HepG2 (cell line): ENCODE measurements around the gene EMC8. TPM values are rescaled to one million over a fixed set of nuclear protein-coding genes. Genes with fewer than 3 reads are reported as not detected.

Experiments
- ATAC-seq: fragments of 200-7000 bp; cut with Tn5 transposase; 3 replicates; pipeline ENCODE4 v1.9.1; 2020; ENCODE audit warnings: mild to moderate bottlenecking, moderate library complexity
- BruUV-seq: library from RNA; stranded (reverse); fragments of 400-500 nt; replicated peaks from 2 replicates; lab custom pipeline; 2021; lab: Mats Ljungman, UMichigan
- CTCF ChIA-PET: fragments of 300-600 bp; formaldehyde crosslinking; extraction: SDS; loops from one replicate; lab custom pipeline; 2021; ENCODE audit warnings: low total read pairs, inconsistent platforms, low intra/inter-chr PET ratio; lab: Yijun Ruan, JAX
- POLR2A ChIA-PET: fragments of 350-600 bp; sonication (Branson Sonifier 250); formaldehyde crosslinking; loops from one replicate; lab custom pipeline; 2020; ENCODE audit warnings: antibody characterized with exemption, inconsistent platforms; lab: Yijun Ruan, JAX
- DNase-seq: peaks from one replicate; pipeline ENCODE4 v3.0.0-alpha.2; 2015; ENCODE audit warnings: low spot score
- FAIRE-seq: peaks from 3 replicates; lab custom pipeline; 2011; peaks lifted over from hg19 to GRCh38; lab: Jason Lieb, UNC
- H2AFZ ChIP-seq: one replicate; pipeline ENCODE4 v1.6.1; 2011; ENCODE audit warnings: low read length, inconsistent platforms
- H3K27ac ChIP-seq: fragments of 300-600 bp; 3 replicates; pipeline ENCODE4 v1.8.0; 2011; ENCODE audit warnings: mixed run types, mild to moderate bottlenecking, mixed read lengths, low read length, inconsistent platforms; ENCODE audit not compliant: insufficient read depth; ENCODE audit errors: extremely low read length
- H3K27me3 ChIP-seq, 2 experiments: fragments of 200-600 bp in 1 of 2; 2 replicates in 1 of 2; 3 replicates in 1 of 2; pipeline versions ENCODE4 v1.6.0 to v1.8.0; 2011; ENCODE audit warnings: low read length in 2 of 2, mild to moderate bottlenecking in 2 of 2, moderate library complexity in 2 of 2, inconsistent platforms in 1 of 2; ENCODE audit not compliant: insufficient read depth in 2 of 2, control insufficient read depth in 1 of 2
- H3K36me3 ChIP-seq, 2 experiments: fragments of 200-600 bp in 1 of 2; replicated peaks in 1 of 2; 2 replicates in 1 of 2; 3 replicates in 1 of 2; pipeline versions ENCODE4 v1.5.1 to v1.8.0; 2011; ENCODE audit warnings: low read length in 2 of 2, inconsistent platforms in 1 of 2; ENCODE audit not compliant: insufficient read depth in 2 of 2, control insufficient read depth in 1 of 2
- H3K4me1 ChIP-seq: 2 replicates; pipeline ENCODE4 v1.5.1; 2012; ENCODE audit warnings: low read length, inconsistent platforms; ENCODE audit not compliant: insufficient read depth
- H3K4me2 ChIP-seq: 2 replicates; pipeline ENCODE4 v1.6.0; 2011; ENCODE audit warnings: low read depth, low read length, inconsistent platforms
- H3K4me3 ChIP-seq, 3 experiments: fragments of 200-600 bp in 1 of 3; sonication (generic), shearing (Covaris generic) in 1 of 3; replicated peaks in 1 of 3; 2 replicates each; pipeline ENCODE4 v1.5.1; 2011 to 2016; ENCODE audit warnings: low read length in 3 of 3, inconsistent platforms in 2 of 3, low read depth in 2 of 3, mild to moderate bottlenecking in 2 of 3, control low read depth in 1 of 3, mixed read lengths in 1 of 3; ENCODE audit not compliant: insufficient read depth in 1 of 3
- H3K79me2 ChIP-seq: one replicate; pipeline ENCODE4 v1.6.1; 2011; ENCODE audit warnings: low read length, inconsistent platforms; ENCODE audit not compliant: insufficient read depth
- H3K9ac ChIP-seq: 2 replicates; pipeline ENCODE4 v1.6.0; 2011; ENCODE audit warnings: mild to moderate bottlenecking, low read depth, low read length, inconsistent platforms; ENCODE audit not compliant: insufficient read depth
- H3K9me3 ChIP-seq: 2 replicates; pipeline ENCODE4 v1.5.1; 2012; ENCODE audit warnings: mild to moderate bottlenecking, low read length
- H4K20me1 ChIP-seq: 2 replicates; pipeline ENCODE4 v1.6.0; 2011; ENCODE audit warnings: inconsistent platforms, mild to moderate bottlenecking, low read length, moderate library complexity; ENCODE audit not compliant: insufficient read depth
- CCAR2 ChIP-seq: fragments of 200-400 bp; formaldehyde crosslinking; optimal IDR thresholded peaks from 2 replicates; pipeline ENCODE3; 2018; ENCODE audit warnings: low read depth, mild to moderate bottlenecking, low read length, moderate library complexity
- KDM5B ChIP-seq: sonication (generic); formaldehyde crosslinking; IDR thresholded peaks from 2 replicates; pipeline ENCODE4 v1.4.0; 2020; ENCODE audit warnings: missing genetic modification reagents, mild to moderate bottlenecking, borderline replicate concordance
- NFKB2 ChIP-seq: sonication (generic); formaldehyde crosslinking; IDR thresholded peaks from 2 replicates; pipeline ENCODE4 v1.4.0; 2020; ENCODE audit warnings: missing genetic modification reagents, borderline replicate concordance
- POLR2A ChIP-seq, 2 experiments: IDR thresholded peaks; 2 replicates each; pipeline ENCODE4 v1.6.1; 2011; ENCODE audit warnings: low read depth in 2 of 2, low read length in 2 of 2, mild to moderate bottlenecking in 1 of 2, moderate library complexity in 1 of 2; ENCODE audit not compliant: insufficient read depth in 1 of 2
- SMARCE1 ChIP-seq: fragments of 450-650 bp; IDR thresholded peaks from 2 replicates; pipeline ENCODE4 v1.6.1; 2017; ENCODE audit warnings: borderline replicate concordance
- SP1 ChIP-seq, 2 experiments: fragments of 450-650 bp in 1 of 2; sonication (generic) in 1 of 2; formaldehyde crosslinking in 1 of 2; IDR thresholded peaks; 2 replicates each; pipeline versions ENCODE4 v1.4.0 to v1.6.1; 2016 to 2020; ENCODE audit warnings: missing genetic modification reagents in 1 of 2
- TSC22D2 ChIP-seq: sonication (generic); formaldehyde crosslinking; IDR thresholded peaks from 2 replicates; pipeline ENCODE4 v1.5.1; 2020; ENCODE audit warnings: missing genetic modification reagents, mild to moderate bottlenecking, borderline replicate concordance
- ZBTB43 ChIP-seq: sonication (generic); formaldehyde crosslinking; conservative IDR thresholded peaks from 2 replicates; pipeline ENCODE4 v1.4.0; 2020; ENCODE audit warnings: missing genetic modification reagents
- ZBTB44 ChIP-seq: sonication (generic); formaldehyde crosslinking; IDR thresholded peaks from 2 replicates; pipeline ENCODE4 v1.4.0; 2020; ENCODE audit warnings: missing genetic modification reagents
- ZNF124 ChIP-seq: sonication (generic); formaldehyde crosslinking; IDR thresholded peaks from 2 replicates; pipeline ENCODE4 v1.4.0; 2020; ENCODE audit warnings: missing genetic modification reagents
- ZNF142 ChIP-seq: sonication (generic); formaldehyde crosslinking; IDR thresholded peaks from 2 replicates; pipeline ENCODE4 v1.4.0; 2020; ENCODE audit warnings: missing genetic modification reagents
- ZNF33B ChIP-seq: sonication (generic); formaldehyde crosslinking; IDR thresholded peaks from 2 replicates; pipeline ENCODE4 v1.5.1; 2020; ENCODE audit warnings: mild to moderate bottlenecking, missing genetic modification reagents
- ZNF772 ChIP-seq: sonication (generic); formaldehyde crosslinking; IDR thresholded peaks from 2 replicates; pipeline ENCODE4 v1.5.0; 2020; ENCODE audit warnings: mild to moderate bottlenecking, missing genetic modification reagents
- WGBS: methylation state at CpG from one replicate; pipeline ENCODE4 v1.1.6; 2017; ENCODE audit warnings: low lambda C conversion rate; 5-methylcytosine and 5-hydroxymethylcytosine counted together
- in situ Hi-C: cut with HindIII; loops from 2 replicates; pipeline ENCODE4 v1.10.0; 2017; ENCODE audit warnings: low pct_unique_long_range_greater_than_20kb; ENCODE audit not compliant: extremely low pct_ligation_motif_present
- intact Hi-C: fragments of 100-400 bp; cut with micrococcal nuclease; formaldehyde crosslinking; loops from one replicate; pipeline ENCODE4 v1.10.0; 2022; ENCODE audit not compliant: unreplicated experiment
- polyA plus RNA-seq, 8 experiments: library from polyadenylated mRNA; depleted of rRNA in 3 of 8; stranded (reverse) in 7 of 8; unstranded in 1 of 8; fragments of >200 nt; fragmentation: Illumina TruSeq in 4 of 8; extraction: Trizol in 4 of 8; gene quantifications; 2 replicates each; pipeline versions ENCODE4 v1.2.1 to v1.2.3, GENCODE V29; 2011 to 2016; ENCODE audit warnings: low read depth in 4 of 8, missing spikeins in 1 of 8, mixed read lengths in 1 of 8; ENCODE audit not compliant: insufficient read depth in 1 of 8
- total RNA-seq, 5 experiments: library from RNA; depleted of rRNA; stranded (reverse); fragments of >200 nt; fragmentation: Illumina TruSeq; extraction: Trizol; gene quantifications; 2 replicates each; pipeline ENCODE4 v1.2.3, GENCODE V29; 2016; ENCODE audit warnings: low read depth in 1 of 5

Gene EMC8
- total and polyA plus RNA-seq, 2 of the 13 experiments (the other 11 are each of a cell fraction or from before 2014, with no cell fraction given) = 55.0 to 76.0 TPM

GRCh38 chr16:85835956-85836705 is 36.8 kb upstream of the EMC8 start:
- TF ChIP-seq POLR2A (IDR thresholded peaks at IDR 0.05; ENCODE audit: insufficient read depth in 1 of 2, low read depth in 2 of 2, low read length in 2 of 2) = no peak
- TF ChIP-seq ZBTB44 (CRISPR knock-in tag) = no peak
- TF ChIP-seq ZNF142 (CRISPR knock-in tag) = no peak
- no peak for TF ChIP-seq SMARCE1
- no peak for TF ChIP-seq KDM5B (CRISPR knock-in tag)
- TF ChIP-seq NFKB2 (CRISPR knock-in tag) = no peak
- TF ChIP-seq ZNF124 (CRISPR knock-in tag) = no peak
- no peak for TF ChIP-seq SP1 (IDR thresholded peaks at IDR 0.05)
- TF ChIP-seq SP1 (CRISPR knock-in tag; IDR thresholded peaks at IDR 0.05) = no peak
- TF ChIP-seq ZNF33B (CRISPR knock-in tag) = no peak
- TF ChIP-seq ZBTB43 = no peak
- TF ChIP-seq ZNF772 (CRISPR knock-in tag) = no peak
- no peak for TF ChIP-seq CCAR2
- no peak for TF ChIP-seq TSC22D2 (CRISPR knock-in tag)
- TF ChIP-seq, all 625 proteins: peak for 0
- ChIA-PET POLR2A (no interaction called here), CTCF (no interaction called here)
- no TSS peak for BruUV-seq
- Histone ChIP-seq H3K9me3 (no peaks in the 10 kb centered on the region), H4K20me1 (no peaks in the 10 kb centered on the region), H2AFZ (no peak overlapping the region), H3K4me1 (no peaks in the 10 kb centered on the region), H3K9ac (no peak overlapping the region), H3K27me3 (peaks cover 14 to 57% of the 10 kb centered on the region in 2 experiments; a peak in 4 of 5 replicates), H3K36me3 (no peaks in the 10 kb centered on the region), H3K79me2 (no peaks in the 10 kb centered on the region), H3K4me3 (no peak overlapping the region), H3K27ac (no peak overlapping the region), H3K4me2 (no peak overlapping the region)
- no peak for ATAC-seq
- intact Hi-C loops = no loop called here
- in situ Hi-C loops = no loop called here
- FAIRE-seq = no peak
- no peak for DNase-seq
- WGBS = 31% methylated on average over 19 of the region's 22 CpGs
